Fibroblast of skin of scalp (primary cell): ENCODE measurements around the gene CDH12.

ENCODE experiments used
- DNase-seq: peaks from one replicate; pipeline ENCODE4 v3.0.0-alpha.2; 2013

Gene CDH12

DNA sequence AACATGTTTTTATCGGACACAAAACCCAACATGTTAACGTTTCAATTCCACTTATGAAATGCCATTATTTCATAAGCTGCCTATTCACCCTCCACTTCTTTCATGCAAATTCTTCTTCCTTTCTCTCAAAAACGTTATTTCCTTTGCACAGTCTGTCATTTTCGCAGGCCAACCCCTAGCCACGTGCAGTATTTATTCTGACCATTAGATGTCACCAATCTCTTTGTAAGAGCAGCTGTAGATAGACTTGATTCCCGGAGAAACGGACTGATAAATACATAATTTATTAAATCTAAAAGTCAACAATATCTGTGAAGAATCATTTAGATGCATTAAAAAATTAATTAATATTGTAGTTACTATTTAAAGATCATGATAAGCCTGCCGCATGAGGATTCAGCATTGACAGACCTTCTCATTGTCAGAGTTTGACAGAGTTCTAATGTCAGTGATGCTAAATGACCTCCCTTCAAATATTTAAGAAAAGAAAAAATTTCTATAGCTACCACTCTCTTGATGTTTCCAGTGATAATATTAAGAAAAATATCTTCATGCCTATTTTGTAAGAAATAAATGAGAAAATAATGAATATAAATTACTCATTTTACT is 933.6 kb downstream of the CDH12 start:
- peak; percentile 44 for DNase-seq

GRCh38 chr5:21918451-21918850 is 934.7 kb downstream of the CDH12 start:
- DNase-seq, result no peak

DNA sequence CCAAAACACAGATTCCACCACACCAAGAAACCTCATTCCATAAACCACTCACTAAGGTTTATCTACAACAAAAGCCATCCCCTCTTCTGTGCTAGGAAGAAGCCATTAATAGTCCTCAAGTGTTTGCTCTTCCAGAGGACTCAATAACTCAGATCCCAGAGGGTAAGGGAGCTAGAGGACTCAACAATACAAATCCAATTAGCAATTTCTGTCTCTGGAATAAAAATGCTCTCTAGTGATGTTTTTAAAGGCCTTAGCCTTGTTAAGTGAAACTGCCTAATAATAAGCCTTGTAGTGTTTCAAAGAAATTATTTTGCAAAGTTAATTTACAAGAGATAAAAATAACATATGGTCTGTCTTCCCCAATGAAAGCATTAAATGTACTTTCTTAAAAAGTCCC is 942.4 kb downstream of the CDH12 start:
- no peak for DNase-seq

GRCh38 chr5:21895766-21896350 is 957.3 kb downstream of the CDH12 start:
- no peak for DNase-seq

GRCh38 chr5:21893161-21893560 is 960.0 kb downstream of the CDH12 start:
- no peak for DNase-seq

GRCh38 chr5:21889581-21889980 is 963.6 kb downstream of the CDH12 start:
- no peak for DNase-seq

DNA sequence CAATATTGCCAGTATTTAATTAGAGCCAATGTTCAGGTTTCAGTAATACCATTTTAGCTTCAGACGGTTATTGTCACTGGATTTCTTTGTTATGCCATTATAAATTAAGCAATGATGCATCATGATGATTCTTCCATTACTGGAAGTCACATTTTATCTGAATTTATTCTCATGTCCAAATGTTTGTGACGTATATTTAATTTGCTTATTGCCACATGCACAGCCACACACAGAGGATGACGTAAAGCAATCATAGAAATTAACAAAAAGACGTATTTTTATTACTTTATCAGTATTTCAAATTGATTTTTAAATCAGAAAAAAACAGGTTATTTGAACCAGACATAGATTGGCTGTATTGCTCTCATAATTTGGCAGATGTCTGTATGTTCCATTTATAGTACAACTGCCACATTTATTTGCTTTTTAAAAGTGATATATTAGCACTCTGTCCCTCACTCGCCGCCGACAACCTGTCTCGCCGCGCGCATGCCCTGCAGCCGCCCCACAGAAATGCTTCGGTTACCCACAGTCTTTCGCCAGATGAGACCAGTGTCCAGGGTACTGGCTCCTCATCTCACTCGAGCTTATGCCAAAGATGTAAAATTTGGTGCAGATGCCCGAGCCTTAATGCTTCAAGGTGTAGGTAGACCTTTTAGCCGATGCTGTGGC is 970.9 kb downstream of the CDH12 start:
- no peak for DNase-seq

DNA sequence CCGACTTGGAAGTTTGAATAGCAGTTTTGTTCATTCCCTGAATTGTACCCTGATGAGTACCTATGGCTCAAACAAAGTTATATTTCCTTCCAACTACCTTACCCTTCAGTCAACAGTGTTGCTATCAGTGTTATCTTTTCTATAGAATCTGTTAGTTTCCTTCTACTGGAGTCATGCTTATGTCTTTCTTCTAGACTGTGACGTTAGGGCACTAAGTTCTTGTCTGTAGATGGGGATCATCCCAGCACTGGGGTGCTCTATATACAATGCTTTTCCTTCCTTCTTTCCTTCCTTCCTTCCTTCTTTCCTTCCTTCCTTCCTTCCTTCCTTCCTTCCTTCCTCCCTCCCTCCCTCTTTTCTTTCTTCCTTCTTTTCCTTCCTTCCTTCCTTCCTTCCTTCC is 973.0 kb downstream of the CDH12 start:
- no peak for DNase-seq

DNA sequence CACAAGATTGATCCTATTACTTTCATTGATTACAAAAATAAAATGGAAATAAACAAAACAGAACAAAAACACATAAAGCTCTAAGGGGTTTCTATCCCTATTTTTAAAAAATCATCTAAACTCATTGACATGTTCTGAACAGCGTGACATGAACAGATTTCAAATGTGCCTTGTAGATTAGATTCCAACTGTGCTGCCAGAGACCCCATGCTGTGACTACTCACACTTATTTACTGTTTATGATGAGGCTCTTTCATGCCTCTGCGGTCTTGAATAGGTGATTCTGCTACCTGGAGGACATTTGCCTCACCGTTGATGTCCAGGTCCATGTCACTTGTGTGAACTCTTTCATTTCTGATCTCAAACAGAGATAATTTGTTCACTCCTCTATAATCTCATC is 990.2 kb downstream of the CDH12 start:
- DNase-seq, result no peak

DNA sequence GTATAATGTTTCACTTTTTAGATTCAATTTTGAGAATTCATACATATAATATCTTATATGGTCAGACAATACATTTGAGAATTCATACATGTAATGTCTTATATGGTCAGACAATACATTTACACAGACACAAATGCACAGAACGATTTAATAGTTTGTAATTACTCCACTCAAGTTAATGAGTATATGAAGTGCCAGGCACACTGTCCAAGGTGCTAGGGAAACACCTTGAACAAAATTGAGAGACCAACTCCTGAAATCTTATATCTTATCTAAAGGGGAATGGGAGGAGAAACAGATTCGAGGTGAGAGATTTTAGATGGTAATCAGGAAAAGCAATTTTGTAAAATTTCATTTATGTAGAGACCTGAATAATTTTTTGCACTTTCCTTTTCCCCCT is 994.7 kb downstream of the CDH12 start:
- DNase-seq, result no peak

GRCh38 chr5:21856987-21857386 is 996.2 kb downstream of the CDH12 start:
- no peak for DNase-seq

DNA sequence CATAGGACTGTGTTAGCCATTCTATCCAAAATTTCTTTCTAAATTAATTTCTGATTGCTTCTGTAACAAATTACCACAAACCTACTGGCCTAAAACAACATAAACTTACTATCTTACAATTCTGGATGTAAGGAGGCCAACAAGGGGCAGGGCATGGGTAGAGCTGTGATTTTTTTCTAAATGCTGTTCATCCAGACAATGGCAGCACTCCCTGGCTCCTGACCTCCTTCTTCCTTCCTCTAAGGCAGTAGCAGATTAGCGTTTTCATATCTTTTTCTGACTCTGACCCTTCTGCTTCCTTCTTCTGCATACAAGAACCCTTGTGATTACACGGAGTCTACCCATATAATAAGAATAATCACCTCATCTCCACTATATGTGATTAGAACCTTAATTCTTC is 1005.8 kb downstream of the CDH12 start:
- no peak for DNase-seq

DNA sequence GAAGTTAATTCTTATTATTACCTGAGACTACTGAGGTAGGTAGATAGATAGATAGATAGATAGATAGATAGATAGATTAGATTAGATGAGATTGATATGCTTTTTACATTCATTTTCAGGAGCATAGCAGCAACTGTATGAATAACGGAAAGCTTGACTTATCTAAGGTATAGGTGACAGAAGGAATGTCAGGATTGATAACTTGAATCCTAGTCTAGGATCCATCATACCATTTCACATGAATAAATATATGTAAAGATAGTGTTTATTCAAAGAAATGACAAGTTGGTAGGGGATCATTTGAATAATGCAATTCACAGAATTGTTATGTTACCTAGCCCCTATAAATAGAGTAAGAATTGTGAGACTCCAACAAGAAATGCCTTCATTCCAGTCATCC is 1008.2 kb downstream of the CDH12 start:
- DNase-seq, result no peak

- no peak for DNase-seq
Observed at GRCh38 chr5:21834863-21835262, 1018.3 kb downstream of the CDH12 start.

DNA sequence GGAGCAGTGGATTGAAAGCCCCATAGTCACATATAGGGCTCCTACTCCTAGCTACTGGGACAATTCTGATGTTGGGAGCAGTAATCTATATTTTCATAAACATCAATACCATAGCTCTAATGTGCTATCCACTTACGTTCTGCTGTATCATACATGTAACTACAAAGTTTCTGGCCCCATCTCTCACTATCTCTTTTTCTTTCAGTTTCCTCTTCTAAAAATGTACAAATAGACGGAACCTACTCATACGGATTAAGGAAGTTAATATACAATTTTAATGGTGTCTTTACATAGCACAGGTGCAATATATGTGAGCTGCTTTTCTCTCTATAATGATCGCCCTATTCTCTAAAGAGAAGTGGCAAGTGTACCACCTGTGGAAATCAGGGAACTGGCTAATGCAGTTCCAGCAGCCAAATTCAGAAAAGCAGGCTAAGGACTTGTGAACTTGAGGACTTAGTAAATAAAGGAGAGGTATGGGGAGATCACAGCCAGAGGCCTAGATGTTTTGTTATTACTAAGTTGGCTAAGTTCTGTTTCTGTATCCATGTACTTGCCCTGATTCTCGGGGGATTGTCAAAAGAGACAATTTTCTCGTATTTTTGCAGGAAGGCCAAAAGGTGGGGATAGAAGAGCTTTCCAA is 1021.9 kb downstream of the CDH12 start:
- DNase-seq, result no peak

DNA sequence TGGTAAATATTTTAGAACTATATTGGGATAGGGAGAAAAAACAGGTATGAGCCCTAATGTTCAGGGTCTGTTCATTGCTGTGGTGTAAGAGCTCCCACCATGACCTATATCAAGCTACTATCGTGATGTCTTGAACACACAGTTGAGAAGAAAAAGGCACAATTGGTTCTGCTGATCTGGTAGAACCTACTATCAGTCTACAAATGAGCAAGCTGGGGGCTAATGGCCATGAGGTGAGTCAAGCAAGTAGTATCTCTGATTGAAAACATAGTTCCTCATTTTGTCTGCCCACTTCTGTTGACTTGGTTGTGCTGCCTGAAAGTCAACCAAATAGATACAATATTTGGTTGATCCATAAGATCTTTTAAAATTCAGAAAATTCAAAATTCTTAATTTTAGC is 1026.3 kb downstream of the CDH12 start:
- no peak for DNase-seq

- no peak for DNase-seq
Observed at GRCh38 chr5:21823588-21823987, 1029.6 kb downstream of the CDH12 start.

GRCh38 chr5:21823076-21823574 is 1030.0 kb downstream of the CDH12 start:
- no peak for DNase-seq

- DNase-seq, result no peak
Observed at GRCh38 chr5:21820527-21820926, 1032.6 kb downstream of the CDH12 start.

DNA sequence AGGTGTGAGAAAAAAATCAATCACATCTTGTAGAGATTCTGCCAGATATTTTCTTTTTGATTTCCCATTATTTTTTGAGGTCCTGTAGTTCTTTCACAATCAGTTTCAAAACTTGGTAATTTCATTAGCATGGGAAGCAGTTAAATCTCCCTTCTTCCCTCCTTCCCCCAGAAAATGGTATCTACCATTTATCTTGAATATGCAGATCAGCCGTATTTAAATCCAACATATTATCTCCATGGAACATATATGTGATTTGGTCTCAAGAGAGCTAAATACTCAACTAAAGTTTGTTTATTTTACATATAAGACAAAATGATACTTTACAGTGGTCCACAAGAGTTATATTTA is 1034.8 kb downstream of the CDH12 start:
- DNase-seq, result no peak

DNA sequence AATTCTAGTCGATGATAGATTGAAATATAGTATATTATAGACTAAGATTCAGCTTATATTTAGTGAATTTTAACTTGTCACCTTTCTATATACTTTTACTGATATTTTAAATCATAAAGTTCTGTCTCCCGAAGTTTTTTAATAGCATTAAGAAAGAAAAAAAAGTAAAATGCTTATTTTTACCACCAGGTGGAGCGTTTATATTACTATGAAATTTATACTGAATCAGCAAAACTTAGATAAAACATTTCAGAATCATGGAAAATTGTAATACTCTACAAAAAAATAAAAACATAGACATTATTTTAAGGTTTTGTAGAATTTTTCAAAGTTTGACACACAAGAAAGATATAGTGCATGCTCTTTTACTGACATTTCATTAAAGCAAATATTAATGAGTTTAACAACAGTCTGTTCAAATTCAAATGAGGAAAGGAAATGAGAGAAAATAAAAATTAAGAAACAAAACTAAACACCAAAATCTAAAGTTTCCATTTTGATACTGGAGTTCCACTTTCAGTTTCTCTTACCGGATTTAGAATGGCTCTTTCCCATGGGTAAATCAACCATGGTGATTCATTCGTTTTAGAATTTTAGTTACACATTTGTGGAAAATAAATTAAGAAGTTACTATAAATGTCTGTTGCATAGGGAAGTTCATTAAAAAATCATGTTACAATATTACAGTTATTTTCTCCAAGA is 1035.3 kb downstream of the CDH12 start:
- no peak for DNase-seq

GRCh38 chr5:21810737-21811316 is 1042.3 kb downstream of the CDH12 start:
- DNase-seq, result peak; percentile 27

DNA sequence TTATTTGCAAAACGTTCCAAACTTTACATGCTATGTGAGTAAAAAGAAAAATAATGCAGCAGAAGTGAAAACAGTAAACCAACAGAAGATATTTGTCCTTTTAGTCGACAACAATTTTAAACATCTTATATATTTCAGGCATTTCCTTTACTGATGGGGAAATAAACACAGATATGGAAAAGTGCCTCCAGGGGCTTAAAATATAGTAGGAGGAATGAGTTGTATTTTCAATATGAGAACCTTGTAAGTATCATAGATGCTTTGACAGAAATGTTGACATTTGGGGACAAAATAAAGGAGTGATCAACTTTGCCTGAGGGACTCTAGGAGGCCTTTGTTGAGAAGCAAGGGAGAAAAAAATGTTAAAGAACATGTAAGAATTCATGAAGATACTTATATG is 1043.5 kb downstream of the CDH12 start:
- no peak for DNase-seq
